ENCODE measurements around the gene IFNAR2. TPM values are rescaled to one million over a fixed set of nuclear protein-coding genes. Genes with fewer than 3 reads are reported as not detected.
"Not testable (repeated sequence)": the region's sequence is repeated elsewhere in the genome, so short reads cannot be mapped to it uniquely, and the experiment has no call there.

IFNAR2 gene
- total and polyA plus RNA-seq, 4 donors: 16.8 to 45.1 (median 28.1) TPM

- no peak overlapping the region for H3K27ac ChIP-seq (ENCODE audit: low read depth in 1 of 2, low read length in 2 of 2)
- peaks cover 1 to 3% of the 10 kb centered on the region in 2 donors for H3K4me1 ChIP-seq (ENCODE audit: control insufficient read depth in 1 of 2, insufficient read depth in 2 of 2, low read length in 2 of 2)
- intact Hi-C loops (cut with DNase I): no loop called here
- H3K27me3 ChIP-seq (ENCODE audit: control insufficient read depth in 1 of 2, insufficient read depth in 2 of 2, low read length in 1 of 2): no peaks in the 10 kb centered on the region
- peaks cover 1% of the 10 kb centered on the region for H3K9me3 ChIP-seq (ENCODE audit: control insufficient read depth, low read length)
- DNase-seq (no peak), ATAC-seq (ENCODE audit: low FRiP score) (no peak)
- peaks cover 0 to 2% of the 10 kb centered on the region in 2 donors for H3K36me3 ChIP-seq (ENCODE audit: control insufficient read depth in 1 of 2, insufficient read depth in 2 of 2, low read length in 1 of 2)
- no peak overlapping the region for H3K4me3 ChIP-seq (ENCODE audit: low read length in 2 of 2)
- 83 to 91% methylated on average over 2 of the region's 2 CpGs for whole genome bisulfite sequencing, 2 donors
Measured at GRCh38 chr21:33236766-33237165, 7.0 kb downstream of the IFNAR2 start.

DNA sequence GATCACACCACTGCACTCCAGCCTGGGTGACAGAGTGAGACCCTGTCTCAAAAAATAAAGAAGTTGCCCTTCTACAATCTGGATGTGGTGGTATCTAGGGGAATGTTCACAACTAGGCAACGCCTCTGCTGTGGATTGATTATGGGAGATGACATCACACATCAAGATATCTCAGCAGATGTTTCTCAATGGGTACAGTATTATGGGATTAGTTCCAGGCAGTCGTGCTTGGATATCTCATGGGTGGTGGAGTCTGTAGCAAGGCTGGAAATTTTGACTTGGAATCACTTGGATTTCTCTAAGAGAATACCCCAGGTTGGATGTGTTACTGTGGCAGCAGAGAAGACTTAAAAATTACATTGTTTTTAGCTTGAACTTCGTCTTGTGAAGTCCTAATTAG lies 7.7 kb downstream of the IFNAR2 start:
- H3K4me1 ChIP-seq (ENCODE audit: control insufficient read depth in 1 of 2, insufficient read depth in 2 of 2, low read length in 2 of 2): peaks cover 0 to 1% of the 10 kb centered on the region in 2 donors
- H3K4me3 ChIP-seq (ENCODE audit: low read length in 2 of 2): no peak overlapping the region
- ATAC-seq (ENCODE audit: low FRiP score) (no peak), DNase-seq (no peak)
- peaks cover 1% of the 10 kb centered on the region for H3K9me3 ChIP-seq (ENCODE audit: control insufficient read depth, low read length)
- WGBS, 2 donors: 94 to 95% methylated on average over 3 of the region's 3 CpGs
- H3K36me3 ChIP-seq (ENCODE audit: control insufficient read depth in 1 of 2, insufficient read depth in 2 of 2, low read length in 1 of 2): peaks cover 0 to 2% of the 10 kb centered on the region in 2 donors
- no peak overlapping the region for H3K27ac ChIP-seq (ENCODE audit: low read depth in 1 of 2, low read length in 2 of 2)
- intact Hi-C loops (cut with DNase I): no loop called here
- no peaks in the 10 kb centered on the region for H3K27me3 ChIP-seq (ENCODE audit: control insufficient read depth in 1 of 2, insufficient read depth in 2 of 2, low read length in 1 of 2)

GRCh38 chr21:33238146-33238545 lies 8.4 kb downstream of the IFNAR2 start:
- no peak for ATAC-seq (ENCODE audit: low FRiP score)
- no peak for DNase-seq
- 90 to 93% methylated on average over 4 of the region's 4 CpGs for WGBS, 2 donors
- Histone ChIP-seq H3K4me1 (ENCODE audit: control insufficient read depth in 1 of 2, insufficient read depth in 2 of 2, low read length in 2 of 2) (peaks cover 0 to 1% of the 10 kb centered on the region in 2 donors), H3K36me3 (ENCODE audit: control insufficient read depth in 1 of 2, insufficient read depth in 2 of 2, low read length in 1 of 2) (peaks cover 0 to 2% of the 10 kb centered on the region in 2 donors), H3K27ac (ENCODE audit: low read depth in 1 of 2, low read length in 2 of 2) (no peak overlapping the region), H3K4me3 (ENCODE audit: low read length in 2 of 2) (no peak overlapping the region), H3K9me3 (ENCODE audit: control insufficient read depth, low read length) (peaks cover 1% of the 10 kb centered on the region), H3K27me3 (ENCODE audit: control insufficient read depth in 1 of 2, insufficient read depth in 2 of 2, low read length in 1 of 2) (no peaks in the 10 kb centered on the region)
- intact Hi-C loops (cut with DNase I): no loop called here

GRCh38 chr21:33238565-33239255 lies 9.0 kb downstream of the IFNAR2 start:
- 90 to 91% methylated on average over 7 of the region's 7 CpGs for WGBS, 2 donors
- no peak for DNase-seq
- peaks cover 0 to 1% of the 10 kb centered on the region in 2 donors for H3K4me1 ChIP-seq (ENCODE audit: control insufficient read depth in 1 of 2, insufficient read depth in 2 of 2, low read length in 2 of 2)
- intact Hi-C loops (cut with DNase I): no loop called here
- H3K9me3 ChIP-seq (ENCODE audit: control insufficient read depth, low read length): peaks cover 1% of the 10 kb centered on the region
- no peak overlapping the region for H3K27ac ChIP-seq (ENCODE audit: low read depth in 1 of 2, low read length in 2 of 2)
- ATAC-seq (ENCODE audit: low FRiP score): no peak
- peaks cover 0 to 2% of the 10 kb centered on the region in 2 donors for H3K36me3 ChIP-seq (ENCODE audit: control insufficient read depth in 1 of 2, insufficient read depth in 2 of 2, low read length in 1 of 2)
- no peaks in the 10 kb centered on the region for H3K27me3 ChIP-seq (ENCODE audit: control insufficient read depth in 1 of 2, insufficient read depth in 2 of 2, low read length in 1 of 2)
- H3K4me3 ChIP-seq (ENCODE audit: low read length in 2 of 2): no peak overlapping the region

GRCh38 chr21:33239559-33240127 lies 9.9 kb downstream of the IFNAR2 start:
- H3K9me3 ChIP-seq (ENCODE audit: control insufficient read depth, low read length); H3K4me3 ChIP-seq (ENCODE audit: low read length in 2 of 2); H3K36me3 ChIP-seq (ENCODE audit: control insufficient read depth in 1 of 2, insufficient read depth in 2 of 2, low read length in 1 of 2); DNase-seq; ATAC-seq (ENCODE audit: low FRiP score); H3K27ac ChIP-seq (ENCODE audit: low read depth in 1 of 2, low read length in 2 of 2); H3K4me1 ChIP-seq (ENCODE audit: control insufficient read depth in 1 of 2, insufficient read depth in 2 of 2, low read length in 2 of 2); intact Hi-C loops (cut with DNase I); H3K27me3 ChIP-seq (ENCODE audit: control insufficient read depth in 1 of 2, insufficient read depth in 2 of 2, low read length in 1 of 2): not testable (repeated sequence)

DNA sequence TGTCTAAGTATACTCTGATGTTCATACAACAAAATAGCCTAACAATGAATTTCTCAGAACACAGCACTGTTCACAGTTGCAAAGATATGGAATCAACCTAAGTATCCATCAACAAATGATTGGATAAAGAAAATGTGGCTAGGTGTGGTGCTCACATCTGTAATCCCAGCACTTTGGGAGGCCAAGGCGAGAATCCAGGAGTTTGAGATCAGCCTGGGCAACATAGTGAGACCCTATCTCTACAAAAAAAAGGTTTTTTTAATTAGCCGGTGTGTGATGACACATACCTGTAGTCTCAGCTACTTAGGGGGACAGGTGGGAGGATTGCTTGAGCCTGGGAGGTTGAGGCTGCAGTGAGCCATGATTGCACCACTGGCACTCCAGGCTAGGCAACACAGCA lies 10.7 kb downstream of the IFNAR2 start:
- Histone ChIP-seq H3K4me1 (ENCODE audit: control insufficient read depth in 1 of 2, insufficient read depth in 2 of 2, low read length in 2 of 2) (peaks cover 0 to 1% of the 10 kb centered on the region in 2 donors), H3K36me3 (ENCODE audit: control insufficient read depth in 1 of 2, insufficient read depth in 2 of 2, low read length in 1 of 2) (peaks cover 0 to 3% of the 10 kb centered on the region in 2 donors), H3K4me3 (ENCODE audit: low read length in 2 of 2) (no peak overlapping the region), H3K27me3 (ENCODE audit: control insufficient read depth in 1 of 2, insufficient read depth in 2 of 2, low read length in 1 of 2) (no peaks in the 10 kb centered on the region), H3K27ac (ENCODE audit: low read depth in 1 of 2, low read length in 2 of 2) (no peak overlapping the region), H3K9me3 (ENCODE audit: control insufficient read depth, low read length) (peaks cover 1% of the 10 kb centered on the region)
- ATAC-seq (ENCODE audit: low FRiP score) (no peak), DNase-seq (no peak)
- intact Hi-C loops (cut with DNase I): no loop called here
- WGBS, 2 donors: 91 to 96% methylated on average over 2 of the region's 2 CpGs

GRCh38 chr21:33241846-33242245 lies 12.1 kb downstream of the IFNAR2 start:
- ATAC-seq (ENCODE audit: low FRiP score): no peak
- DNase-seq: no peak
- peaks cover 0 to 1% of the 10 kb centered on the region in 2 donors for H3K4me1 ChIP-seq (ENCODE audit: control insufficient read depth in 1 of 2, insufficient read depth in 2 of 2, low read length in 2 of 2)
- no peaks in the 10 kb centered on the region for H3K27me3 ChIP-seq (ENCODE audit: control insufficient read depth in 1 of 2, insufficient read depth in 2 of 2, low read length in 1 of 2)
- H3K9me3 ChIP-seq (ENCODE audit: control insufficient read depth, low read length): peaks cover 1% of the 10 kb centered on the region
- H3K36me3 ChIP-seq (ENCODE audit: control insufficient read depth in 1 of 2, insufficient read depth in 2 of 2, low read length in 1 of 2): peaks cover 0 to 10% of the 10 kb centered on the region in 2 donors
- H3K4me3 ChIP-seq (ENCODE audit: low read length in 2 of 2): no peak overlapping the region
- intact Hi-C loops (cut with DNase I): no loop called here
- no peak overlapping the region for H3K27ac ChIP-seq (ENCODE audit: low read depth in 1 of 2, low read length in 2 of 2)
- WGBS, 2 donors: 96 to 97% methylated on average over 2 of the region's 2 CpGs

GRCh38 chr21:33242846-33243245 lies 13.1 kb downstream of the IFNAR2 start:
- H3K36me3 ChIP-seq (ENCODE audit: control insufficient read depth in 1 of 2, insufficient read depth in 2 of 2, low read length in 1 of 2): peaks cover 0 to 11% of the 10 kb centered on the region in 2 donors
- H3K9me3 ChIP-seq (ENCODE audit: control insufficient read depth, low read length); DNase-seq; intact Hi-C loops (cut with DNase I); H3K4me1 ChIP-seq (ENCODE audit: control insufficient read depth in 1 of 2, insufficient read depth in 2 of 2, low read length in 2 of 2); ATAC-seq (ENCODE audit: low FRiP score); H3K27ac ChIP-seq (ENCODE audit: low read depth in 1 of 2, low read length in 2 of 2); H3K27me3 ChIP-seq (ENCODE audit: control insufficient read depth in 1 of 2, insufficient read depth in 2 of 2, low read length in 1 of 2); H3K4me3 ChIP-seq (ENCODE audit: low read length in 2 of 2): not testable (repeated sequence)
- 95% methylated on average over 8 of the region's 8 CpGs for WGBS, 2 donors
